ENCODE results near the gene BCR. TPM values are rescaled to one million over a fixed set of nuclear protein-coding genes. Genes with fewer than 3 reads are reported as not detected.

The BCR gene
- total and polyA plus RNA-seq, 2 of the 13 experiments (the other 11 are each of a cell fraction or from before 2014, with no cell fraction given) = 19.9 to 33.6 TPM

GRCh38 chr22:23218867-23219251, 38.5 kb downstream of the BCR start (continued):
- no peak for TF ChIP-seq SCMH1 (CRISPR knock-in tag; IDR thresholded peaks at IDR 0.05; ENCODE audit: borderline replicate concordance)
- no peak for TF ChIP-seq KLF12 (CRISPR knock-in tag; IDR thresholded peaks at IDR 0.05; ENCODE audit: borderline replicate concordance)
- no peak for TF ChIP-seq HMGA1 (CRISPR knock-in tag; conservative IDR thresholded peaks at IDR 0.05)
- no peak for TF ChIP-seq FOXK2 (IDR thresholded peaks at IDR 0.05)
- TF ChIP-seq E2F5 (CRISPR knock-in tag; conservative IDR thresholded peaks at IDR 0.05) = no peak
- no peak for TF ChIP-seq MNT (IDR thresholded peaks at IDR 0.05)
- TF ChIP-seq ZNF800 (CRISPR knock-in tag; IDR thresholded peaks at IDR 0.05) = no peak
- no peak for TF ChIP-seq RBM22 (optimal IDR thresholded peaks at IDR 0.05; ENCODE audit: low read length)
- TF ChIP-seq FLYWCH1 (CRISPR knock-in tag; IDR thresholded peaks at IDR 0.05) = no peak
- TF ChIP-seq TOE1 (CRISPR knock-in tag; IDR thresholded peaks at IDR 0.05) = no peak
- TF ChIP-seq STAT6 (CRISPR knock-in tag; IDR thresholded peaks at IDR 0.05; ENCODE audit: borderline replicate concordance) = no peak
- no peak for TF ChIP-seq CC2D1A (CRISPR knock-in tag; IDR thresholded peaks at IDR 0.05)
- TF ChIP-seq U2AF1 (optimal IDR thresholded peaks at IDR 0.05; ENCODE audit: low read depth, low read length) = no peak
- peak; percentile 94 for TF ChIP-seq ZNF263 (CRISPR knock-in tag; IDR thresholded peaks at IDR 0.05)
- no peak for TF ChIP-seq ZNF10 (CRISPR knock-in tag; IDR thresholded peaks at IDR 0.05; ENCODE audit: borderline replicate concordance, low read depth)
- TF ChIP-seq ZBTB42 (CRISPR knock-in tag; IDR thresholded peaks at IDR 0.05) = no peak
- no peak for TF ChIP-seq MAFG (CRISPR knock-in tag; IDR thresholded peaks at IDR 0.05)
- TF ChIP-seq FOSL2 (CRISPR knock-in tag; IDR thresholded peaks at IDR 0.05) = peak; percentile 26; the same call in 1 of the 2 replicates
- TF ChIP-seq PHF8 (CRISPR knock-in tag; IDR thresholded peaks at IDR 0.05) = no peak
- no peak for TF ChIP-seq ZBTB44 (CRISPR knock-in tag; IDR thresholded peaks at IDR 0.05)
- no peak for TF ChIP-seq KDM3A (CRISPR knock-in tag; IDR thresholded peaks at IDR 0.05; ENCODE audit: low read depth)
- TF ChIP-seq ZUFSP (CRISPR knock-in tag; IDR thresholded peaks at IDR 0.05; ENCODE audit: borderline replicate concordance) = no peak
